GM12873 (cell line): ENCODE results near the gene MX2.

Experiments used
- CTCF ChIP-seq: IDR thresholded peaks from 2 replicates; pipeline ENCODE4 v1.5.1; 2012; ENCODE audit warnings: low read depth, mild to moderate bottlenecking, moderate library complexity, low read length, control low read depth; ENCODE audit not compliant: insufficient read depth; ENCODE audit errors: missing control alignments

Gene MX2

GRCh38 chr21:41387042-41387819, 25.4 kb downstream of the MX2 start:
- no peak for TF ChIP-seq CTCF

GRCh38 chr21:41387824-41388223, 26.0 kb downstream of the MX2 start:
- no peak for TF ChIP-seq CTCF

- TF ChIP-seq CTCF = no peak
Measured at GRCh38 chr21:41388259-41388658, 26.4 kb downstream of the MX2 start.

GRCh38 chr21:41390043-41390639, 28.3 kb downstream of the MX2 start:
- no peak for TF ChIP-seq CTCF

GRCh38 chr21:41393876-41394465, 32.1 kb downstream of the MX2 start:
- TF ChIP-seq CTCF = no peak

GRCh38 chr21:41396558-41397075, 34.8 kb downstream of the MX2 start:
- no peak for TF ChIP-seq CTCF

- TF ChIP-seq CTCF = no peak
Measured at GRCh38 chr21:41397471-41397891, 35.7 kb downstream of the MX2 start.
